ENCODE measurements around the gene CEMP1. TPM values are rescaled to one million over a fixed set of nuclear protein-coding genes. Genes with fewer than 3 reads are reported as not detected.

CEMP1 gene
- total RNA-seq, 2 experiments from 2014 or later: 0.80 to 1.1 TPM

- Mint-ChIP-seq H3K27me3 (no peaks in the 10 kb centered on the region), H3K27ac (peak overlapping the region; percentile 88), H3K4me3 (peak overlapping the region; percentile 83), H3K36me3 (peaks cover 16% of the 10 kb centered on the region), H3K4me1 (peaks cover 27% of the 10 kb centered on the region), H3K9me3 (no peaks in the 10 kb centered on the region)
- DNase-seq (peak; percentile 72), ATAC-seq (ENCODE audit: low read depth) (peak; percentile 65)
- POLR2A ChIA-PET: interaction anchor here (0.5 to 3.3 kb wide), 12 partner anchors 10 to 556 kb away, joined by 3 to 69 read pairs (median 3); partner anchors contain the start of genes ABCA3, CEMP1, PDPK1 and PGP
These were observed 10.2 kb downstream of the CEMP1 start for GRCh38 chr16:2520784-2521531.

GRCh38 chr16:2520097-2520783 is 11.0 kb downstream of the CEMP1 start, which contains the start of gene AMDHD2:
Gene AMDHD2, plus strand, starts transcription at chr16:2520371. Its CDS starts 88 bp downstream, at chr16:2520459.
- Mint-ChIP-seq H3K36me3 (peaks cover 16% of the 10 kb centered on the region), H3K4me1 (peaks cover 34% of the 10 kb centered on the region), H3K27me3 (no peaks in the 10 kb centered on the region)

GRCh38 chr16:2519711-2520080 is 11.5 kb downstream of the CEMP1 start:
- Mint-ChIP-seq H3K9me3 (no peaks in the 10 kb centered on the region), H3K27me3 (no peaks in the 10 kb centered on the region), H3K36me3 (peaks cover 16% of the 10 kb centered on the region), H3K27ac (peak overlapping the region; percentile 93), H3K4me1 (peaks cover 36% of the 10 kb centered on the region), H3K4me3 (peak overlapping the region; percentile 82)
- ATAC-seq (ENCODE audit: low read depth) (peak; percentile 2), DNase-seq (no peak)
- POLR2A ChIA-PET: interaction anchor here (0.6 to 3.3 kb wide), 6 partner anchors 12 to 179 kb away, joined by 3 to 69 read pairs (median 6); partner anchors contain the start of genes ABCA3, CCNF, CEMP1 and PDPK1

More at GRCh38 chr16:2520097-2520783, 11.0 kb downstream of the CEMP1 start, which contains the start of gene AMDHD2:
- POLR2A ChIA-PET: interaction anchor here (0.6 to 3.3 kb wide), 13 partner anchors 9 to 305 kb away, joined by 3 to 69 read pairs (median 3); partner anchors contain the start of genes ABCA3, CCNF, CEMP1 and PDPK1
- Mint-ChIP-seq H3K9me3 (no peaks in the 10 kb centered on the region), H3K27ac (peak within 1 kb of the TSS; percentile 93), H3K4me3 (peak within 1 kb of the TSS; percentile 83)
- DNase-seq: peak; percentile 92
- ATAC-seq (ENCODE audit: low read depth): peak; percentile 64

- Mint-ChIP-seq H3K36me3 (peaks cover 12% of the 10 kb centered on the region), H3K27ac (peak overlapping the region; percentile 93), H3K4me3 (peak overlapping the region; percentile 82), H3K27me3 (no peaks in the 10 kb centered on the region), H3K9me3 (no peaks in the 10 kb centered on the region), H3K4me1 (peaks cover 37% of the 10 kb centered on the region)
- POLR2A ChIA-PET: interaction anchor here (0.6 to 3.3 kb wide), 6 partner anchors 13 to 179 kb away, joined by 3 to 69 read pairs (median 6); partner anchors contain the start of genes ABCA3, CCNF, CEMP1 and PDPK1
- no peak for ATAC-seq (ENCODE audit: low read depth)
- DNase-seq: no peak
These were observed 12.1 kb downstream of the CEMP1 start for GRCh38 chr16:2518823-2519710.

GRCh38 chr16:2517954-2518605 is 13.1 kb downstream of the CEMP1 start:
- Mint-ChIP-seq H3K9me3 (no peaks in the 10 kb centered on the region), H3K36me3 (peaks cover 10% of the 10 kb centered on the region), H3K4me1 (peaks cover 39% of the 10 kb centered on the region), H3K27ac (peak overlapping the region; percentile 93), H3K4me3 (no peak overlapping the region), H3K27me3 (no peaks in the 10 kb centered on the region)
- POLR2A ChIA-PET: interaction anchor here (3.3 kb wide), 1 partner anchor 14 kb away, joined by 69 read pairs; the partner anchor contains the start of gene CEMP1
- DNase-seq (no peak), ATAC-seq (ENCODE audit: low read depth) (no peak)

GRCh38 chr16:2516391-2517240 is 14.6 kb downstream of the CEMP1 start:
- ATAC-seq (ENCODE audit: low read depth) (no peak), DNase-seq (no peak)
- no peaks in the 10 kb centered on the region for H3K9me3 Mint-ChIP-seq
- peaks cover 8% of the 10 kb centered on the region for H3K27me3 Mint-ChIP-seq
- peaks cover 43% of the 10 kb centered on the region for H3K4me1 Mint-ChIP-seq
- POLR2A ChIA-PET: interaction anchor here (1.2 to 4.0 kb wide), 2 partner anchors 15 kb away, joined by 3 to 43 read pairs; partner anchors contain the start of gene CEMP1
- peaks cover 10% of the 10 kb centered on the region for H3K36me3 Mint-ChIP-seq
- H3K27ac Mint-ChIP-seq: peak overlapping the region; percentile 93
- peak overlapping the region; percentile 94 for H3K4me3 Mint-ChIP-seq

- H3K27ac Mint-ChIP-seq: peak overlapping the region; percentile 93
- POLR2A ChIA-PET: interaction anchor here (0.7 to 4.0 kb wide), 10 partner anchors 11 to 360 kb away, joined by 3 to 43 read pairs (median 4); partner anchors contain the start of genes CEMP1, ECI1, PDPK1 and TBC1D24
- H3K36me3 Mint-ChIP-seq: peaks cover 10% of the 10 kb centered on the region
- ATAC-seq (ENCODE audit: low read depth) (no peak), DNase-seq (no peak)
- peaks cover 40% of the 10 kb centered on the region for H3K4me1 Mint-ChIP-seq
- peaks cover 8% of the 10 kb centered on the region for H3K27me3 Mint-ChIP-seq
- no peaks in the 10 kb centered on the region for H3K9me3 Mint-ChIP-seq
- H3K4me3 Mint-ChIP-seq: peak overlapping the region; percentile 94
These were observed 15.9 kb downstream of the CEMP1 start for GRCh38 chr16:2515180-2515851.

GRCh38 chr16:2514333-2515179 is 16.7 kb downstream of the CEMP1 start:
- DNase-seq: peak; percentile 63
- peak overlapping the region; percentile 93 for H3K27ac Mint-ChIP-seq
- POLR2A ChIA-PET: interaction anchor here (0.6 to 4.0 kb wide), 10 partner anchors 12 to 360 kb away, joined by 3 to 43 read pairs (median 4); partner anchors contain the start of genes CEMP1, ECI1, PDPK1 and TEDC2
- peaks cover 35% of the 10 kb centered on the region for H3K4me1 Mint-ChIP-seq
- H3K27me3 Mint-ChIP-seq: peaks cover 8% of the 10 kb centered on the region
- peak; percentile 6 for ATAC-seq (ENCODE audit: low read depth)
- H3K9me3 Mint-ChIP-seq: no peaks in the 10 kb centered on the region
- peak overlapping the region; percentile 94 for H3K4me3 Mint-ChIP-seq
- peaks cover 8% of the 10 kb centered on the region for H3K36me3 Mint-ChIP-seq

GRCh38 chr16:2513405-2514332 is 17.5 kb downstream of the CEMP1 start, which contains the start of gene ATP6V0C:
Gene ATP6V0C, plus strand, starts transcription at chr16:2513952. Its CDS starts 152 bp downstream, at chr16:2514104.
- peaks cover 8% of the 10 kb centered on the region for H3K36me3 Mint-ChIP-seq
- peaks cover 32% of the 10 kb centered on the region for H3K4me1 Mint-ChIP-seq
- peak within 1 kb of the TSS; percentile 94 for H3K4me3 Mint-ChIP-seq
- ATAC-seq (ENCODE audit: low read depth) (peak; percentile 85), DNase-seq (peak; percentile 97)
- peaks cover 8% of the 10 kb centered on the region for H3K27me3 Mint-ChIP-seq
- H3K27ac Mint-ChIP-seq: peak within 1 kb of the TSS; percentile 95
- POLR2A ChIA-PET: interaction anchor here (0.6 to 4.0 kb wide), 10 partner anchors 16 to 358 kb away, joined by 3 to 43 read pairs (median 4); partner anchors contain the start of genes CEMP1, ECI1, PDPK1 and TRAF7
- no peaks in the 10 kb centered on the region for H3K9me3 Mint-ChIP-seq

Measured in activated naive CD8-positive, alpha-beta T cell treated with anti-CD3 and anti-CD28 coated beads, Interleukin-2, amount 10 ng/mL, durations not matched to agents 7 days and 5 days (primary cell).